MM.1S (cell line): Measurements from ENCODE around the gene CPT1B.

Experiments
- CTCF ChIP-seq: fragments of 300-600 bp; sonication (generic); IDR thresholded peaks from 2 replicates; pipeline ENCODE4 v1.5.1; 2016; ENCODE audit warnings: antibody characterized with exemption, low read length, mixed read lengths
- EZH2 ChIP-seq: fragments of 300-600 bp; sonication (generic); optimal IDR thresholded peaks from 2 replicates; pipeline ENCODE3; 2017; ENCODE audit warnings: low read depth, mild to moderate bottlenecking, antibody characterized with exemption, low read length, mixed read lengths

GRCh38 chr22:50612528-50613221 lies 34.4 kb upstream of the CPT1B start:
- no peak for TF ChIP-seq CTCF
- no peak for TF ChIP-seq EZH2
